Hypothalamus (tissue), 51 donors: Measurements from ENCODE around the gene HOXC13.

Source experiments
- DNase-seq, 51 donors: peaks; one replicate each; lab custom pipeline; 2025; lab: John Stamatoyannopoulos, UW

The HOXC13 gene

GRCh38 chr12:53953831-53954693 is 15.4 kb downstream of the HOXC13 start:
- DNase-seq: no peak

DNA sequence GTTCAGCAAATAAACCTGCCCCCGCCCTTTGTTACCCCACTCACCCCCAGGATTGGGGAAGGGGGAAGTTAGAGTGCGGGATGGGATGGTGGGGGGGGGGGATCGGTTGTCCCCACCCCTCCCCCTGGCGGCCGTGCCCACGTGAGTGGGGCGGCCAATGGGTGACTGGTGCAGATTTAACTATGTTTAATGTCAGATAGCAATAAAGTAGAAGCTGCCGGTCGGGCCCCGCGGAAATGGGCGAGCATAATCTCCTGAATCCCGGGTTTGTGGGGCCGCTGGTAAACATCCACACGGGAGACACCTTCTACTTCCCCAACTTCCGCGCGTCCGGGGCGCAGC is 16.0 kb downstream of the HOXC13 start, which contains the start of gene HOXC12:
Gene HOXC12 (plus strand): TSS at position 210 of the 342 bp plus-strand sequence. CDS start 27 bp downstream, at position 237.
- no peak for DNase-seq

GRCh38 chr12:53955036-53955775 is 16.6 kb downstream of the HOXC13 start:
- no peak for DNase-seq

- no peak for DNase-seq
Measured at GRCh38 chr12:53955776-53956250, 17.2 kb downstream of the HOXC13 start.

DNA sequence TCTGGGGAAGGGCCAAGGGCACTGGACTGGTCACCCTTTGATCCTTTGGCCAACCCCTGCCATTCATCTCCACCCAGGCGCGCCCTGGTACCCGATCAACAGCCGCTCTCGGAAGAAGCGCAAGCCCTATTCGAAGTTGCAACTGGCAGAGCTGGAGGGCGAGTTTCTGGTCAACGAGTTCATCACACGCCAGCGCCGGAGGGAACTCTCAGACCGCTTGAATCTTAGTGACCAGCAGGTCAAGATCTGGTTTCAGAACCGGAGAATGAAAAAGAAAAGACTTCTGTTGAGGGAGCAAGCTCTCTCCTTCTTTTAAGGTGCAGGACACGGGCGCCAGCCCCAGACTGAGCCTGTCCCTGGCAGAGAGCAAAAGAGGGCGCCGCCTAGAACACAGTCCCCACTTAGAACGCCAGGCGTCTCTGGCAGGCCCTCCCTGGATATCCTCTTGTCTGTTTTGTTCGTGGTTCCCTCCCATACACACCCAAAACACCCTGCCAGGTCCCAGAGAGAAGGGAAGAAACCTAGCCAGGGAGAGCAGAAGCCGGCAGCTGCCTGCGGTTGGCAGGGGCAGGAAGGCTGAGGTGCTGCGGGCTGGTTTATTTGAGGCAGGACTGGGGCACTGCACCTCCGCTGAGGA is 17.7 kb downstream of the HOXC13 start:
- no peak for DNase-seq

DNA sequence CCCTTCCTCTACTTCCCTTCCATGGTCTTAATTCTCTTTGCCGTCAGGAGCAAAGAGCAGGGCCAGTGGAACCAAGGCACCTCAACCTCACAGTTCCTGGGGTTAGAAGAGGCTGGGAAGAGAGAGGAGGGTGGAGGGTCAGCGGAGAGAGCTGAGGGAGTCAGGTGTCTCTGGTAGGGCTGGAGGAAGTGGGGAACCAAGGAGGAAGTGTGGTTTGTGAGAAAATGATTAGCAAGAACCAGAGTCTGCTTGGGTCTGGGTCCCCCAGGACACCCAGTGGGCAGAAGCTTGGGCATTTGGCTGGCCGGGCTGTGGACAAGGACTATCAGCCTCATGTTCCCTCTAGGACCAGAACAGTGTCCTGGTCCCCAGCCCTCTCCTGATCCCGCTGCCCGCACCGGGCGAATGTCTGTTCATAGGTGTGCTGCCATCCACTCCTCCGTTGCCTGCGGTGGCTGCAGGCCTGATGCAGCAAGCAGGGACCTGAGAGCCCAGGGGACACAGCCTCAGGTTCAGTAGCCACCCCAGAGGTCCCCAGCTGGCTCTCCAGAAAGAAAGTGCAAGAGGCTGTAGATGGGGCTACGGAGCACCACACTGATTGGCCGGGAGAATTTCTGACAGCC is 18.4 kb downstream of the HOXC13 start:
- no peak for DNase-seq

DNA sequence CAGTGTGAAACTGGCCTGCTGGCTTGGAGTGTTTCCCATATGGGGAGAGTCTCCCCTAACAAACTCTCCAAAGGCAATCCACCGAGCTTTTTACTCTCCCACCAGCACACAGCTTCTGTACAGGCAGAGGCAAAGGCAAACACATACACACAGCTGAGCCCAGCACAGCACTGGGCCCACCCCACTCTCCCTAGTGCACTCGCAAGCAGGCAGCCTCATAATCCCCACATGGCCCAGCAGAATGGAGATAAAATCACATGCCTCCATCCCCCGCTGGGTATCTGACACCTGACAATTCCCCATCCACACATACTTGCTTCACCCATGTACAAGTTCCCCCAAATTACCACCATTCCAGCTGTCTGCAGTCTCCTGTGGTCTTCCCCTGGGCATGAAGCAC is 19.5 kb downstream of the HOXC13 start:
- DNase-seq: no peak

DNA sequence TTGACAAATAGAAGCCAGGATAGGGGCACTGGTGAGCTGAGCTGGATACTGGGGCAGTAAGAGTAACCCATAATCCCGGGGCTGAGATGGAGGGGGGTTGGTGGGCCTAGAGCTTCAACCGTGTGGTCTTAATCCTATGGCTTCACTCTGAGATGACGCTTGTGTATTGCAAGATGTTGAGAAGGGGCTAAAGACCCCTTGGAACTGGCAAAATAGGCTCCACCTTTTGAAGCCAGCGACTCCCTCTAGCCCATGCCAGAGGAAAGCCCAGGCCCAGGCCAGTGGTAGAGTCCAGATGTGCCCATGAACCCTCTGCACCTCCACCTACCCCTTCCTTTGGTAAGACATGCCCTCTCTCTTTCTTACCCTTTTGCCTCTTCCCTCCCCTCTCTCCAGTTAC is 20.7 kb downstream of the HOXC13 start:
- DNase-seq: no peak

GRCh38 chr12:53960187-53961024 is 21.8 kb downstream of the HOXC13 start:
- no peak for DNase-seq

GRCh38 chr12:53961025-53961761 is 22.6 kb downstream of the HOXC13 start:
- peak in 1 of 51 donors; percentile 3 for DNase-seq

GRCh38 chr12:53963005-53963404 is 24.4 kb downstream of the HOXC13 start:
- DNase-seq: no peak

DNA sequence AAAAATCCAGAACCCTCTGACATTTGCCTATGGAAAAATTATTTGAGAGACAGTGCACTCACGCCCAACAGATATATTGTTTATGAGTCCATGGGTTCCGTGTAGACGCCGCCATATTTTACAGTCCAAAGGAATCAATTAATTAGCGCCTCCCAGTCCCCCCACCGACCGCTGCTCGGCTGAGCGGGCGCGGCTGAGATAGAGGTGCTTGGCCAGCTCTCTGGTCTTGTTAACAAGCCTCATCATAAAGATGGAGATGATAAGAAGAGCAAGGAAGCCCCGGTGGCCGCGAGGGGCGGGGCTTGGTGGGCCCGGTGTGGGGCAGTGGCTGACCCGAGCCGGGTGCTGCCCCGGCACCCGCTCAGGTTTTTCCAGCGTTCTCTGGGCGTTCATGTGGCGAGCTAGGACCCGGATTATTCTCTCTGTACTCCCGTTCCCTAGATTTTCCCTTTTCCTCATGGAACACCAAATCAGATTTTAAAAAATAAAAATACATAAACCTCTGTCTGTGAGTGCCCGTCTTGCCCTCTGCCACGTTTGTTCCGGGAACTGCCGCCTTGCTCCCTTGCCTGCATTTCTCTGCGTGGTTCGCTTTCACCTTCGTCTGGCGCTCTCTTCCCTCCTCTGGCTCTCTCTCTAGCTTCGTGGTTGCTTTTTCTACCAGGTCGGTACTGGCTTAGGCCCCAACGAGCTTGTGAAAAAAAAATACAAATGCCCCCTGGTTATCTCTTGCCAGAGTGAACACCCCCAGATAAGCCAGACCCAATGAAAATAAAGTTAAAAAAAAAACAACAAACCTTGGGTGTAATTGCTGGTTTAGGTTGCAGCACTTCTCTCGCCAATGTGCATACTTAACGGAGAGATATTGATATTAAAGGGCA is 25.0 kb downstream of the HOXC13 start:
- no peak for DNase-seq

DNA sequence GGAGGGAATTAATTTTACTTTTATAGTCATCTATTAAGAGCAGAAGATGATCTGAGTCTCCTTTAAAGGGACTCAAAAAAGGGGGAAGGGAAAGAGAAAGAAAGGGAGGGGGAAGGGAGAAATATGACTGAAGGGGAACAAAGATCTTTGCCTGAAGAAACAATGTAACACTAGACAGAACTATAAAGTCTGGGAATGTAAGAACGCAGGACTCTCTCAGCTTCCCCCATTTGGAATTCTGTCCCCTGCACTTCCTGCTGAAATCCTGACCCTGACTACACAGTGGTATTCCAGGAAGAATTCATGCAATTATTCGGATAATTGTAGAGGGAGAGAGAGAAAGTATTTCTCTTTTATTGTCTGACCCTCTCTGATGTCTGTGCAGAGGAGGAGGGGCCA is 25.7 kb downstream of the HOXC13 start:
- DNase-seq: no peak

GRCh38 chr12:53965281-53966084 is 26.9 kb downstream of the HOXC13 start:
- DNase-seq: no peak

GRCh38 chr12:53966085-53966384 is 27.4 kb downstream of the HOXC13 start:
- DNase-seq: no peak

DNA sequence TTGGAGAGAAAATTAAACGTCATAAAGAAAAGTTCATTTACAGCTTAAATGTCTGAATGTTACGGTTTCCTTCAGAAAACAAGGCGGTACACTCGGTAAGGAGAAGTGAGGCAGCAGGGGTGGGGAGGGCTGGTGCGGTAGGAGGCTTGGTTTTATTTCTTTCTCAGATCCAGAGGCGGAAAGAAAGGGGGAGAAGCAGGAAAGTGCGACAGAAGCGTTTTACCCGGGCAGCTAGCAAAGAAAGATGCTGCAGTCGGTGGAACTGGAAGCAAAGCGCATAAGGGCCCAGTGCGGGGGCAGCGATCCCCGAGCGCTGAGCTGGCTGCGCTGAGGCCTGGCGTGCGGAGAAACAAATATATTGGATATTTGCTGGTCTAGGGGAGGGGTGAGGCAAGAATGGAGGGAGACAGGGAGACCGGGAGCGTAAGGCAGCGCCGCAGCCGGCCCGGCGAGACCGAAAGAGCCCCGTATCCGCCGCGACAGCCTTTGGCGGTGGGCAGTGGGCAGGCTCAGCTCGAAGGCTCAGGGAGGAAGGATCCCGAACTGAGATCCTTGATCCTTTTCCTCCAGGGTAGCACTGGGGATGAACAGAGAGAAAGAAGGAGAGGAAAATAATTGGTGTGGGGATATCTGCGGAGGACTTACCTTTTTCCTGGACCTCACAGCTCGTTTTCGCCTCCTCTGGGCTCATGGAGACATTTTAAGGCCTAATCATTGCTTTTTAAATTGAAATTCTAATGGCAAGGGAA is 27.9 kb downstream of the HOXC13 start:
- DNase-seq: no peak

GRCh38 chr12:53967421-53967925 is 28.8 kb downstream of the HOXC13 start:
- no peak for DNase-seq
